Keratinocyte (primary cell): ENCODE data around the gene GJE1.
"Not testable (repeated sequence)": the region's sequence is repeated elsewhere in the genome, so short reads cannot be mapped to it uniquely, and the experiment has no call there.

Source experiments
- CTCF ChIP-seq, 3 experiments: IDR thresholded peaks in 1 of 3; conservative IDR thresholded peaks in 1 of 3; optimal IDR thresholded peaks in 1 of 3; 2 replicates in 2 of 3; 3 replicates in 1 of 3; pipeline versions ENCODE3 to v1.5.1; 2011; ENCODE audit warnings: low read length in 3 of 3, mild to moderate bottlenecking in 3 of 3, moderate library complexity in 2 of 3, control low read depth in 1 of 3, inconsistent platforms in 1 of 3; ENCODE audit not compliant: insufficient read depth in 2 of 3; ENCODE audit errors: extremely low read depth in 1 of 3
- EZH2 ChIP-seq: IDR thresholded peaks from one replicate; pipeline ENCODE4 v1.6.1; 2012; ENCODE audit warnings: inconsistent platforms, mild to moderate bottlenecking, low read length, moderate library complexity

GRCh38 chr6:142156758-142157068, 24.0 kb downstream of the GJE1 start:
- TF ChIP-seq CTCF (optimal IDR thresholded peaks at IDR 0.05 in 1 of 3, IDR thresholded peaks at IDR 0.05 in 1 of 3, conservative IDR thresholded peaks at IDR 0.05 in 1 of 3; ENCODE audit: extremely low read depth in 1 of 3, insufficient read depth in 2 of 3, low read length in 3 of 3); EZH2: not testable (repeated sequence)
